GM23338 (cell line): ENCODE data around the gene PRPH. TPM values are rescaled to one million over a fixed set of nuclear protein-coding genes. Genes with fewer than 3 reads are reported as not detected.

ENCODE experiments used
- ATAC-seq: fragments of 200-7000 bp; cut with Tn5 transposase; 3 replicates; pipeline ENCODE4 v1.9.1; 2020
- DNase-seq: peaks from one replicate; pipeline ENCODE4 v3.0.0-alpha.2; 2015; ENCODE audit warnings: low spot score
- H2AFZ ChIP-seq: fragments of 200-600 bp; sonication (generic); 2 replicates; pipeline ENCODE4 v1.8.0; 2016; ENCODE audit warnings: antibody characterized with exemption, mild to moderate bottlenecking, moderate library complexity
- H3F3A ChIP-seq: fragments of 200-600 bp; sonication (generic); replicated peaks from 2 replicates; pipeline ENCODE4 v1.8.0; 2017; ENCODE audit warnings: antibody characterized with exemption, mixed run types, low read depth
- H3K27ac ChIP-seq: fragments of 200-600 bp; sonication (generic); 2 replicates; pipeline ENCODE4 v1.6.1; 2016; ENCODE audit warnings: low read depth
- H3K27me3 ChIP-seq: fragments of 200-600 bp; sonication (generic); 2 replicates; pipeline ENCODE4 v1.8.0; 2016; ENCODE audit warnings: mild to moderate bottlenecking, mixed run types, moderate library complexity; ENCODE audit not compliant: insufficient read depth
- H3K36me3 ChIP-seq: fragments of 200-600 bp; sonication (generic); 2 replicates; pipeline ENCODE4 v1.8.0; 2016; ENCODE audit warnings: mild to moderate bottlenecking; ENCODE audit not compliant: insufficient read depth
- H3K4me1 ChIP-seq: fragments of 200-600 bp; sonication (generic); 2 replicates; pipeline ENCODE4 v1.8.0; 2016; ENCODE audit warnings: mild to moderate bottlenecking, moderate library complexity; ENCODE audit not compliant: insufficient read depth
- H3K4me2 ChIP-seq: fragments of 200-600 bp; sonication (generic); 2 replicates; pipeline ENCODE4 v1.7.1; 2017; ENCODE audit warnings: mixed run types
- H3K4me3 ChIP-seq: fragments of 200-600 bp; sonication (generic); 2 replicates; pipeline ENCODE4 v1.6.1; 2016; ENCODE audit warnings: mixed run types
- H3K79me2 ChIP-seq: fragments of 200-600 bp; sonication (generic); replicated peaks from 2 replicates; pipeline ENCODE4 v1.8.0; 2017; ENCODE audit warnings: mild to moderate bottlenecking; ENCODE audit not compliant: insufficient read depth
- H3K9me2 ChIP-seq: fragments of 200-600 bp; sonication (generic); 2 replicates; pipeline ENCODE4 v1.8.0; 2017; ENCODE audit not compliant: insufficient read depth
- H4K20me1 ChIP-seq: fragments of 200-600 bp; sonication (generic); replicated peaks from 2 replicates; pipeline ENCODE4 v1.8.0; 2017; ENCODE audit warnings: mild to moderate bottlenecking; ENCODE audit not compliant: insufficient read depth
- H3K27ac Mint-ChIP-seq: 2 replicates; pipeline ENCODE4 v1.8.0; 2020; ENCODE audit warnings: inconsistent platforms, mild to moderate bottlenecking, moderate library complexity, mixed read lengths
- H3K27me3 Mint-ChIP-seq: 3 replicates; pipeline ENCODE4 v1.8.0; 2022; ENCODE audit warnings: low read depth, mild to moderate bottlenecking, moderate library complexity, mixed read lengths, inconsistent platforms; ENCODE audit not compliant: insufficient read depth, poor library complexity
- H3K36me3 Mint-ChIP-seq: 3 replicates; pipeline ENCODE4 v1.8.0; 2021; ENCODE audit warnings: low read depth, mild to moderate bottlenecking, inconsistent platforms, moderate library complexity, mixed read lengths
- H3K4me1 Mint-ChIP-seq: 3 replicates; pipeline ENCODE4 v1.8.0; 2020; ENCODE audit warnings: mild to moderate bottlenecking, inconsistent platforms, mixed read lengths
- H3K4me3 Mint-ChIP-seq: 3 replicates; pipeline ENCODE4 v1.8.0; 2021; ENCODE audit warnings: moderate library complexity, mild to moderate bottlenecking, inconsistent platforms, mixed read lengths
- H3K9me3 Mint-ChIP-seq: 3 replicates; pipeline ENCODE4 v1.8.0; 2020; ENCODE audit warnings: moderate library complexity, mild to moderate bottlenecking, inconsistent platforms, mixed read lengths
- EZH2 ChIP-seq: fragments of 200-600 bp; sonication (generic); IDR thresholded peaks from one replicate; pipeline ENCODE4 v1.8.0; 2017; ENCODE audit warnings: antibody characterized with exemption, mild to moderate bottlenecking, low read depth; ENCODE audit not compliant: unreplicated experiment
- EZH2phosphoT487 ChIP-seq: fragments of 200-600 bp; sonication (generic); IDR thresholded peaks from one replicate; pipeline ENCODE4 v1.8.1; 2018; ENCODE audit warnings: antibody characterized with exemption; ENCODE audit not compliant: unreplicated experiment
- NANOG ChIP-seq: IDR thresholded peaks from 2 replicates; pipeline ENCODE4 v1.6.1; 2016; ENCODE audit warnings: antibody characterized with exemption, borderline replicate concordance
- POLR2AphosphoS5 ChIP-seq: IDR thresholded peaks from 2 replicates; pipeline ENCODE4 v1.6.1; 2016; ENCODE audit warnings: antibody characterized with exemption, low read depth
- STAT1 ChIP-seq: IDR thresholded peaks from one replicate; pipeline ENCODE4 v1.6.1; 2016; ENCODE audit warnings: antibody characterized with exemption; ENCODE audit not compliant: unreplicated experiment
- polyA plus RNA-seq: library from polyadenylated mRNA; unstranded; fragments of >200 nt; fragmentation: Nextera tagmentation; extraction: Ambion mirVana; gene quantifications from 2 replicates; pipeline ENCODE4 v1.2.1, GENCODE V29; 2016
- total RNA-seq: library from RNA; depleted of rRNA; stranded (reverse); fragments of >200 nt; shearing (Covaris generic); gene quantifications from 2 replicates; pipeline ENCODE4 v1.2.3, GENCODE V29; 2014
- TF ChIP-seq, protein P1 (sequence below), 2 experiments: fragments of 200-600 bp in 1 of 2; sonication (generic) in 1 of 2; conservative IDR thresholded peaks; 2 replicates each; pipeline versions ENCODE4 v1.5.1 to v1.6.1; 2016 to 2017; ENCODE audit warnings: antibody characterized with exemption in 2 of 2, low read depth in 2 of 2, mild to moderate bottlenecking in 2 of 2, moderate library complexity in 1 of 2
- TF ChIP-seq, protein P2 (sequence below): IDR thresholded peaks from 2 replicates; pipeline ENCODE4 v1.6.1; 2016; ENCODE audit warnings: antibody characterized with exemption
- TF ChIP-seq, protein P3 (sequence below): IDR thresholded peaks from one replicate; pipeline ENCODE4 v1.6.1; 2018; ENCODE audit warnings: antibody characterized with exemption; ENCODE audit not compliant: unreplicated experiment

PRPH gene
- total and polyA plus RNA-seq, 2 experiments from 2014 or later: 0.24 to 0.36 TPM

DNA sequence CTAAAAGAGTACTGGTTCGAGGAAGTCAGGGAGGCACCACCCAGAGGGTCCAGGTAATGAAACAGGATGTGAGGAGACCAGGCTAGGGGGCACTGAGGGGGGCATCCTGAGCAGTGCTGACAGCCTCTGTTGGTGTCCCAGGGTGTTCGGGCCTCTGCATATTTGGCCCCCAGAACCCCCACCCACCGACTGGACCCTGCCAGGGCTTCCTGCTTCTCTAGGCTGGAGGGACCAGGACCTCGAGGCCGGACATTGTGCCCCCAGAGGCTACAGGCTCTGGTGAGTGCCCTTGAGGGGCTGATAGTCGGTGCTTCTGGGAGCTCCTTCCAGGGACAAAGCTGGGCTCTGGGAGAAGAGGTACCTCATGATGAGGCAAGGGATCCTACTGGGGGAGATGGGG lies 30.7 kb downstream of the PRPH start:
- peaks cover 11% of the 10 kb centered on the region for H3K4me1 Mint-ChIP-seq
- peaks cover 11% of the 10 kb centered on the region; the same call in 1 of the 2 replicates for H3K4me1 ChIP-seq
- no peak for ATAC-seq
- no peaks in the 10 kb centered on the region for H3K27me3 ChIP-seq
- no peak overlapping the region for H3K27ac ChIP-seq
- H3K27me3 Mint-ChIP-seq: peaks cover 6% of the 10 kb centered on the region
- no peak for DNase-seq
- no peaks in the 10 kb centered on the region for H4K20me1 ChIP-seq
- TF ChIP-seq EZH2phosphoT487 (no peak), NANOG (no peak), POLR2AphosphoS5 (no peak)
- TF ChIP-seq, protein P1, sequence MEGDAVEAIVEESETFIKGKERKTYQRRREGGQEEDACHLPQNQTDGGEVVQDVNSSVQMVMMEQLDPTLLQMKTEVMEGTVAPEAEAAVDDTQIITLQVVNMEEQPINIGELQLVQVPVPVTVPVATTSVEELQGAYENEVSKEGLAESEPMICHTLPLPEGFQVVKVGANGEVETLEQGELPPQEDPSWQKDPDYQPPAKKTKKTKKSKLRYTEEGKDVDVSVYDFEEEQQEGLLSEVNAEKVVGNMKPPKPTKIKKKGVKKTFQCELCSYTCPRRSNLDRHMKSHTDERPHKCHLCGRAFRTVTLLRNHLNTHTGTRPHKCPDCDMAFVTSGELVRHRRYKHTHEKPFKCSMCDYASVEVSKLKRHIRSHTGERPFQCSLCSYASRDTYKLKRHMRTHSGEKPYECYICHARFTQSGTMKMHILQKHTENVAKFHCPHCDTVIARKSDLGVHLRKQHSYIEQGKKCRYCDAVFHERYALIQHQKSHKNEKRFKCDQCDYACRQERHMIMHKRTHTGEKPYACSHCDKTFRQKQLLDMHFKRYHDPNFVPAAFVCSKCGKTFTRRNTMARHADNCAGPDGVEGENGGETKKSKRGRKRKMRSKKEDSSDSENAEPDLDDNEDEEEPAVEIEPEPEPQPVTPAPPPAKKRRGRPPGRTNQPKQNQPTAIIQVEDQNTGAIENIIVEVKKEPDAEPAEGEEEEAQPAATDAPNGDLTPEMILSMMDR (conservative IDR thresholded peaks at IDR 0.05; ENCODE audit: low read depth in 2 of 2): no peak
- TF ChIP-seq, protein P2, sequence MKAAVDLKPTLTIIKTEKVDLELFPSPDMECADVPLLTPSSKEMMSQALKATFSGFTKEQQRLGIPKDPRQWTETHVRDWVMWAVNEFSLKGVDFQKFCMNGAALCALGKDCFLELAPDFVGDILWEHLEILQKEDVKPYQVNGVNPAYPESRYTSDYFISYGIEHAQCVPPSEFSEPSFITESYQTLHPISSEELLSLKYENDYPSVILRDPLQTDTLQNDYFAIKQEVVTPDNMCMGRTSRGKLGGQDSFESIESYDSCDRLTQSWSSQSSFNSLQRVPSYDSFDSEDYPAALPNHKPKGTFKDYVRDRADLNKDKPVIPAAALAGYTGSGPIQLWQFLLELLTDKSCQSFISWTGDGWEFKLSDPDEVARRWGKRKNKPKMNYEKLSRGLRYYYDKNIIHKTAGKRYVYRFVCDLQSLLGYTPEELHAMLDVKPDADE: no peak
- no peak overlapping the region for H2AFZ ChIP-seq
- peaks cover 48% of the 10 kb centered on the region for H3K36me3 Mint-ChIP-seq
- no peak overlapping the region for H3K4me3 Mint-ChIP-seq
- no peak overlapping the region for H3K4me3 ChIP-seq
- no peaks in the 10 kb centered on the region for H3K9me3 Mint-ChIP-seq
- H3K36me3 ChIP-seq: peaks cover 18% of the 10 kb centered on the region; the same call in 1 of the 2 replicates
- H3K27ac Mint-ChIP-seq: no peak overlapping the region
- H3K79me2 ChIP-seq: peaks cover 6% of the 10 kb centered on the region; the same call in 1 of the 2 replicates
- H3K4me2 ChIP-seq: no peak overlapping the region
- H3F3A ChIP-seq: no peaks in the 10 kb centered on the region; the same call in 1 of the 2 replicates
- H3K9me2 ChIP-seq: no peaks in the 10 kb centered on the region

DNA sequence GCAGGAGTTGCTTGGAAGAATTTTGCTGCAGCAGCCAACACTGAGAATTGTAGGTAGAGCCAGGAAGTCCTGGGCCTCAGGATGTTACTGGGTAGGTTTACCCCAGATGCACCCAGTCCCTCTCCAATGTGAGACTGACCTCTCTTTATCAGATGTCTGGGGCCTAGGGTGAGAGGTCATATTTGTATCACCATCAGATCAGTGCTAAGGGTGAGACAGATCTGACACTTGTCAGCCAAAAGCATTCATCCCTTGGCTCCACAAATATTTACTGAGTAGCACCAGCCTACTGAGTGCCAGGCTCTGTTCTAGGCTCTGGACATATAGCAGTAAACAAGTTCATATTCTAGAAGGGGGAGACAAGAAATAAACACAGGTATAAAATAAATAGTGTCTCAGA lies 32.4 kb downstream of the PRPH start:
- Histone ChIP-seq H2AFZ (no peak overlapping the region), H3K9me2 (no peaks in the 10 kb centered on the region), H3K27me3 (peaks cover 14% of the 10 kb centered on the region), H3K36me3 (peaks cover 18% of the 10 kb centered on the region; the same call in 1 of the 2 replicates), H3K4me2 (no peak overlapping the region), H3K4me1 (peaks cover 12% of the 10 kb centered on the region; the same call in 1 of the 2 replicates), H3K79me2 (peaks cover 6% of the 10 kb centered on the region; the same call in 1 of the 2 replicates), H3K4me3 (no peak overlapping the region), H3K27ac (no peak overlapping the region), H3F3A (peaks cover 9% of the 10 kb centered on the region), H4K20me1 (no peaks in the 10 kb centered on the region; the same call in 1 of the 2 replicates)
- no peak overlapping the region for H3K4me3 Mint-ChIP-seq
- H3K9me3 Mint-ChIP-seq: no peaks in the 10 kb centered on the region
- peaks cover 13% of the 10 kb centered on the region for H3K4me1 Mint-ChIP-seq
- no peak for TF ChIP-seq STAT1
- no peak for TF ChIP-seq EZH2
- TF ChIP-seq, protein P1 (conservative IDR thresholded peaks at IDR 0.05; ENCODE audit: low read depth in 2 of 2): no peak
- TF ChIP-seq, protein P3, sequence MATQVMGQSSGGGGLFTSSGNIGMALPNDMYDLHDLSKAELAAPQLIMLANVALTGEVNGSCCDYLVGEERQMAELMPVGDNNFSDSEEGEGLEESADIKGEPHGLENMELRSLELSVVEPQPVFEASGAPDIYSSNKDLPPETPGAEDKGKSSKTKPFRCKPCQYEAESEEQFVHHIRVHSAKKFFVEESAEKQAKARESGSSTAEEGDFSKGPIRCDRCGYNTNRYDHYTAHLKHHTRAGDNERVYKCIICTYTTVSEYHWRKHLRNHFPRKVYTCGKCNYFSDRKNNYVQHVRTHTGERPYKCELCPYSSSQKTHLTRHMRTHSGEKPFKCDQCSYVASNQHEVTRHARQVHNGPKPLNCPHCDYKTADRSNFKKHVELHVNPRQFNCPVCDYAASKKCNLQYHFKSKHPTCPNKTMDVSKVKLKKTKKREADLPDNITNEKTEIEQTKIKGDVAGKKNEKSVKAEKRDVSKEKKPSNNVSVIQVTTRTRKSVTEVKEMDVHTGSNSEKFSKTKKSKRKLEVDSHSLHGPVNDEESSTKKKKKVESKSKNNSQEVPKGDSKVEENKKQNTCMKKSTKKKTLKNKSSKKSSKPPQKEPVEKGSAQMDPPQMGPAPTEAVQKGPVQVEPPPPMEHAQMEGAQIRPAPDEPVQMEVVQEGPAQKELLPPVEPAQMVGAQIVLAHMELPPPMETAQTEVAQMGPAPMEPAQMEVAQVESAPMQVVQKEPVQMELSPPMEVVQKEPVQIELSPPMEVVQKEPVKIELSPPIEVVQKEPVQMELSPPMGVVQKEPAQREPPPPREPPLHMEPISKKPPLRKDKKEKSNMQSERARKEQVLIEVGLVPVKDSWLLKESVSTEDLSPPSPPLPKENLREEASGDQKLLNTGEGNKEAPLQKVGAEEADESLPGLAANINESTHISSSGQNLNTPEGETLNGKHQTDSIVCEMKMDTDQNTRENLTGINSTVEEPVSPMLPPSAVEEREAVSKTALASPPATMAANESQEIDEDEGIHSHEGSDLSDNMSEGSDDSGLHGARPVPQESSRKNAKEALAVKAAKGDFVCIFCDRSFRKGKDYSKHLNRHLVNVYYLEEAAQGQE: no peak
- peaks cover 59% of the 10 kb centered on the region for H3K36me3 Mint-ChIP-seq
- ATAC-seq (no peak), DNase-seq (no peak)
- no peak overlapping the region for H3K27ac Mint-ChIP-seq
- peaks cover 23% of the 10 kb centered on the region for H3K27me3 Mint-ChIP-seq
